HG03175 (cell line): ENCODE measurements around the gene SLC29A2.
A peak's percentile ranks its signal among the peaks of the same experiment; 100 is the strongest.

Source experiments
- ATAC-seq: cut with Tn5 transposase; IDR thresholded peaks from one replicate; pipeline ENCODE4 v1.9.1; 2021; ENCODE audit warnings: mild to moderate bottlenecking, moderate library complexity; ENCODE audit not compliant: unreplicated experiment

The SLC29A2 gene, protein sequence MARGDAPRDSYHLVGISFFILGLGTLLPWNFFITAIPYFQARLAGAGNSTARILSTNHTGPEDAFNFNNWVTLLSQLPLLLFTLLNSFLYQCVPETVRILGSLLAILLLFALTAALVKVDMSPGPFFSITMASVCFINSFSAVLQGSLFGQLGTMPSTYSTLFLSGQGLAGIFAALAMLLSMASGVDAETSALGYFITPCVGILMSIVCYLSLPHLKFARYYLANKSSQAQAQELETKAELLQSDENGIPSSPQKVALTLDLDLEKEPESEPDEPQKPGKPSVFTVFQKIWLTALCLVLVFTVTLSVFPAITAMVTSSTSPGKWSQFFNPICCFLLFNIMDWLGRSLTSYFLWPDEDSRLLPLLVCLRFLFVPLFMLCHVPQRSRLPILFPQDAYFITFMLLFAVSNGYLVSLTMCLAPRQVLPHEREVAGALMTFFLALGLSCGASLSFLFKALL

DNA sequence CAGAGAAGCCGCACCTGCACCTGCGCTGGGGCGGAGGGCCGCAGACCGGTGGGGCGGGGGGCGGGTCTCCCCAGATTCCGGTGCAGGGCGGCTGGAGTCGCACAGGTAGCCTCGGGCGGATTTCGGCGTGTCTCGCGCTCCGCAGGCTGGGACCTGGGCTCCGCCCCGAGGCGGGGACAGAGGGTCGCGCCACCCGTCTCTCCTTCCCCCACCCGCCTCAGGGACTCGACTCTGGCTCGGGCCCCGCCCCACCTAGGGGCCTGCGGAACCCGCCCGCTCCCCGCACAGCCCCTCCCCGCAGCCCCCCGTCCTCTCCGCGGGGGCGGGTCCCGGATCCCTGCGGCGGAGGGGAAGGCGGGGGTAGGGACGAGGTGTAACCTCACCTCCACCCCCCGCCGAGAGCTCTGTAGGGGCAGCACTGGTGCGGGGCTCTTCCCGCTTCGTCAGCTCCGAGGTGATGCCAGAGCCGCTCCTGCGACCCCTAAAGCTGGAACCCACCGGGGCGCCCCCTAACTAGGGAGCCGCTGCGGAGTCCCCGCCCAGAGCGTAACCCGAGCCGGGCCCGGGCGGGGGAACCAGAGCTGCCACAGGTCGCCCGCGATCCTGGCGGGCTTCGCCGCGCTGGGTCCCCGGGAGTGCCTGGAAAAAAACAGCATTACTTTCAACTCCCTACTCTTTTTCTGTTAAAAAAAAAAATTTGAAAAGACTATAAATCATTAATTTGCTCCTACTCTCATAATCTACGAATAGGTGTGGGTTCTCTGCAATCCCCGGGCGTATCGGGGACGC is at the start of gene SLC29A2:
SLC29A2 (minus strand) TSS at position 134 of the 789 bp plus-strand sequence. CDS start 169 bp downstream, outside the sequence.
- peak; percentile 65 for ATAC-seq

DNA sequence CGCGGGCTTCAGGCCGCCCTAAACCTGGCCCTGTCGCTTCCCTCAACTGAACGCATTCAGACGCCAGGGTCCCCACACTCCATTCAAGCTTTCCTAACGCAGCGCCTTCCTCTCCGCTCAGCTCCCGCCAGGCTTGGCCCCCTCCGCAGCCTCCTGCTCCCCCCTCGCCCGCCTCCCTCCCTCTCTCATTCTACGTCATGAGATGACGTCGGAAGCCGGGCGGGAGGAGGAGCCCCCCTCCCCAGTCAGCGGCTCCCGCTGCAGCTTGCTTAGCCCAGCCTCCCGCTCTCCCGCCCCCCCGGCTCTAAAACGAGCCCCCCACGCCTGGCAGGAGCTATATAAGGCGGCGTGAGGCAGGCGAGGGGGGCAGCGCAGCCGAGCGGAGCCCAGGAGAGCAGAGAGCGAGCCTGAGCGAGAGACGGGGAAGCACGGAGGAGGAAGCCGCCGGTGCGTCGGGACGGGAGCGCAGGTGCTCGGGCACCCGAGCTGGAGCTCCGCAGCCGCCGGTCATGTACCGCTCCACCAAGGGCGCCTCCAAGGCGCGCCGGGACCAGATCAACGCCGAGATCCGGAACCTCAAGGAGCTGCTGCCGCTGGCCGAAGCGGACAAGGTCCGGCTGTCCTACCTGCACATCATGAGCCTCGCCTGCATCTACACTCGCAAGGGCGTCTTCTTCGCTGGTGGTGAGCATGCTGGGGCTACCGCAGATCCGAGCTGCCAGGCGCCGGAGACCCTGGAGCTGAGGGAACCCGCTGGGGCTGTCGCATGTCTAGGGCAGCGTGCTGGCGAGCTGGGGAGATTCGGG is 49.3 kb upstream of the SLC29A2 start, which contains the start of gene NPAS4:
NPAS4 (plus strand) TSS at position 365 of the 806 bp plus-strand sequence; CDS start at position 510, 145 bp downstream.
- no peak for ATAC-seq

GRCh38 chr11:66419825-66420224 is 48.3 kb upstream of the SLC29A2 start:
- no peak for ATAC-seq

GRCh38 chr11:66418986-66419308 is 47.4 kb upstream of the SLC29A2 start:
- no peak for ATAC-seq

DNA sequence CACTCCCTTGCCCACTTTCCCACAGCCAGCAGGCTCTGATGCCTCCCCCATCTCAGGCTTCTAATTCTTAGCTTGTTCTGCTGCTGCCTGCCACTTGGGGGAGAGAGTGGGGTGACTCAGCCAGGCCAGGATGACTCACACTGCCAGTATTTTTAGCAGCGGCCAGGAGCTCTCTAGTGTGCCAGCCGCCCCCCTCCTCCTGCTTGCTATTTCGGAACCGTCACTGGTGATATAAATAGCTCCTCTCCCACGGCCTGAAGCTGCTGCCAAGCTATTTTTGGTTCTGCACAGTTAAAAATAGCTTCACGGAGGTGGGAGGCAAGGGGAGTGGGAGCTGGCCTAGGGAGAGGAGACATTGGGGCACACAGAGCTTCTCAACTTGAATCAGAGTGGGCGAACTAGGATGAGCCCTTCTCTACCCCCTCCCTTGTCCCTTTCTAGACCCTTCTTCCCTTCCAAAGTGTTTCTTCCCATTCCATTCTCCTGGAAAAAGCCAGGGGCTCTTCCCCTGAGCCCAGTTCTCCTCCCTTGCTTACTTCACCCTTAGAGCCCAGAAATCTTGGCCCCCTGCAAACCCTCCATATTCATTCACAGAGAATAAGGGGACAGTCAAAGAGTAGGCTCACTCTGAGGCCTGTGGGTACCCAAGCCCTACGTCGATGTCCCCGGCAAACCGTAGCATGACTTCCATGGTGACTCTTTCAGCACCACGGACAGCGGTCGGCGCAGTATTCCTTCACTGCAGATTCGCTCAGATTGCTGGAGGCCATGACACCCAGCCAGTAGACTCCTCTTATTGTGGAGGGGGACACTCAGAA is 46.8 kb upstream of the SLC29A2 start:
- ATAC-seq = no peak

DNA sequence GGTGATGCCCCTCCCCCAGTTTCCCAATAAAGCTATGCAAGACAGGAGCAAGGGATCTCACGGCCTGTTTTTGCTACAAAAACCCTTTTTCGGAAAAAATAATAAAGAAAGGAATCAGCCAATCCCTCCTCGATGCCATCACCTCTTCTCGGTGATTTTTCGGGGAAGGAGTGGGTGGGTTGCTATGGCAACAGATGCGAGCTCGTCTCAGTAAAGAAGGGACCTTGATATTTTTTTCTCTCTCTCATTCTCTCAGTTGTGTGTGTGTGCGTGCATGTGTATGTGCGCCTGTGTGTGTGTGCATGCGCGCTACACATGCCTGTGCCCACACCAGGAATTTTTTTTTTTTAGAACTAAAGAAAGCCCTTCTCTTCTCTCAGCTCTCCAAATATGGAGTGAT is 45.4 kb upstream of the SLC29A2 start:
- no peak for ATAC-seq

DNA sequence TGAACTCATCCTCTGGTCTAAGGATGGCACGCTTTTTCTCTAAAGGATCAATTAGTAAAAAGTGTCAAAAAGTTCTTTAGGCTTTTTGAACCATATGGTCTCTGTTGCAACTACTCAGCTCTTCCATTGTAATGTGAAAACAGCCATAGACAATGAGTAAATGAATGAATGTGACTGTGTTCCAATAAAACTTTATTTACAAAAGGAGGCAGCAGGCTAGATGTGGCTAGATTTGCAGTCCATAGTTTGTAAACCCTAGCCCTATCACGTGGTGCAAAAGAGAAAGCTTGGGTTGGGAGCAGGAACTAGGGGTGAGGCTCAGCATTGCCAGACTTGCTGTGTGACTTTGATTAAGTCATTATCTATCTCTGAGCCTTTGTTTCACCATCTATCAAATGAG is 43.9 kb upstream of the SLC29A2 start:
- ATAC-seq = no peak

DNA sequence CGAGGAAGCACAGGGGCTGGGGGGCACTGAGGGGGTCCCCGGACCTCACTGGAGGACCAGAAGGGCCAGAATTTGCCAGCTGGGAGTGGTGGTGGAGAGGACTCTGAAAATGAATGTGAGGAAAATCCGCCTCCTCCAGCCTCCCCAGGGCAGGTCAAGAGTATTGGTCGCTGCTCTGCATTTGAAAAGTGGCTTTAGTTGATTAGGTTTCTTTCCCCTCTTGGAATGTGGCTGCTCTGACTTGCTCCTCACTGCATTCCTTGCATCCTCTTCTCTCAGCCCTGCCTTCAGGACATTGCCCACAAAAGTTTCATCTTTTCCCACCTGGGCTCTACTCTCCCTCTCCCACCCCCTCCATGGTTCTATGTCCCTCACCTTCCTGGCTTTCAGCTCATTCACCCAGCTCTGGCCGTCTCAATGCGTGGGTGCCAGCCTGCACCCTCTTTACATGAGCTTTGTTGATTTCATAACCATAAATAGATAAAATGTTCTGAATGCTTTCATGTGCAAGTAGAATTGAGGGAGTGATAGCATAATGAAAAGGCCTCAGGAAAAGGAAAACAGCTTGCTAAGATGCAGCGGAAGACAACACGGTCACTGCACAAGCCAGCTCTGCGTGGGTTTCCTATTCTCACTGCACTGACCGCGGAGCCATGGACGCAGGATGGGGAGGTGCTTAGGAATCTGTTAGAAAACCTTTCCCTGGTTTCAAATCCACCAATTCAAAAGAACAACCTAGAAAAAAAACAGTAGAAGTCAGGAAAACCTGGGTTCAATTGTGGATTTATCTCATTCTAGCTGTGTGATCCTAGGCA is 42.8 kb upstream of the SLC29A2 start:
- ATAC-seq = no peak

DNA sequence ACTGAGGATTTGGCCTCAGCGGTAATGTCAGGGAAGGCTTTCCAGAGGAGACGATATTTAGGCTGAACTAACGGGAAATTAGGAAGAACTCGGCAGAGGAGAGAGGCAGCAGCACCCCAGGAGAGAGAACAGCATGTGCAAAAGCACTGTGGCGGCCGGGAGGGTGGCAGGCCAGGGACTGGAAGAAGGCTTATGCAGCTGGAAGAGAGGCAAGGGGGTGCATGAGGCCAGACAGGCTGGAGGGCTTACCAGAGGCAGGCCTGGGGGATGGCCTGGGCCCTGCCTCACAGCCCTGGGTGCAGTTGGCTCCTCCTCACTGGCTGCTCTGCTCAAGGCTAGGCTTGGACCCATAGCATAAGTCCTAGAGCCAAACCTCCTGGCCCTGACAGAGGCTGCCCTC is 41.6 kb upstream of the SLC29A2 start:
- no peak for ATAC-seq

GRCh38 chr11:66412110-66412509 is 40.5 kb upstream of the SLC29A2 start:
- ATAC-seq = no peak

- ATAC-seq = no peak
Observed at GRCh38 chr11:66411323-66411722, 39.8 kb upstream of the SLC29A2 start.

- no peak for ATAC-seq
Observed at GRCh38 chr11:66410191-66410590, 38.6 kb upstream of the SLC29A2 start.

DNA sequence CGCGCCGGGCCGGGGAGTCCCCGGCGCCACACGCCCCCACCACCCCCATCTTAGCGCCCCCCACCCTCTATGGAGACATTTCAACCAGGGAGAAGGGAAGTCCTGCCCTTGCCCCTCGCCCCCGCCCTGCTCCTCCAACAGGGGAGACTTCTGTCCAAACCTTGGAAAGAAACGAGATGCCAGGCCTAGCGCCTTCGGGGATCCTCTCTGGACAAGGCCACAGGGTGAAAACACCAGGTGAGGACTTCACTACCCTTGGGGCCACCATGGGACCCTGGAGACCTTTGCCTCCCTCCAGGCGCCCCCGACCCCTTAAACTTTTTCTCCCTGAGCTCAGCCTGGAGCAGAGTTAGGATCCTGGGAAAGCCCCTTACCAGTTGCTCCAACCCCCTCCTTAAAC is 37.7 kb upstream of the SLC29A2 start:
- ATAC-seq = no peak

DNA sequence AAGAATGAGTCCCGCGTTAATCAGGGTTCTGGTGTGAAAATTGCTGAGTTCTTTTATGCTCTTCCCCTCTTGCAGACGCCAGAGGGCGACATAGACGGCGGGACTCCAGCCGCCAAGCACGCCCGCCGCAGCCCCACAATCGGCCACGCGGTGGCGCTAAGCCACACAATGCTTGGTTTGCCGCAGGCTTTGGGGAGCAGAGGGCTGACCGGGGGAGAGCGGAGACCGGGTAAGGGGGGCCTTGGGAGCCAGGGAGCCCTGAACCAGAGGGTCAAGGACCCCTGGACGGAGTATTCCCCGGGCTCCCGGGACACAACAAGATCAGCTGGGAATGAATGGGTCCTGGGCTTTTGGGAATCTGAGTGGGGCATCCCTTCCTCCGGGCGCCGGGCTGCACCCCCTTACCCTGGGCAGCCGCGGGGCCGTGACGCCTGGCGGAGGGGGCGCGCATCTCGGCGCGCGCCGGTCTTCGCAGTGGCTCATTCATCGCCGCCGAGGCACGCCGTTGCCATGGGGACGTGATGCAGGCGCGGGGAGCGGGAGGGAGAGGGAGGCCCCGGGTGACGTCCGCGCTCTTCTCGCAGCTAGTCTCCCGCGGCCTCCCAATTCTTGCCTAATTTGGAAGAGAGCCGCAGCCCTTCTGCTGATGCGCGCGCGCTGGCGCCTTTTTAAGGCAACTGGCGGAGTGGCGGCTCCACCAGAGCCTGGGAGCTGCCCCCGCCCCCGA is 37.1 kb upstream of the SLC29A2 start:
- ATAC-seq = peak; percentile 70

GRCh38 chr11:66407651-66408050 is 36.1 kb upstream of the SLC29A2 start:
- no peak for ATAC-seq

DNA sequence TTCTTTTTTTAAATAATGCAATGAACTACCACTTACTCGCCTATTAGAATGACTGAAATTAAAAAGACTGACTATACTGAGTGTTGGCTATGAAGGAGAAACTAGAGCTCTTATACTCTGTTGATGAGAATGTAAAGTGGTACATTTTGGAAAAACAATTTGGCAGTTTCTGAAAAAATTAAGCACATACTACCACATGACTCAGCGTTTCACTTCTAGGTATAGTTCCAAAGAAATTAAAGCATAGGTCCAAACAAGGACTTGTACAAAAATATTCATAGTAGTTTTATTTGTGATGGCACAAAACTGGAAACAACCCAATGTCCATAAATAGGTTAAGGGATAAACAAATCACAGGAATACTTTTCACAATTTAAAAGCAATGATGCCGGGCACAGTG is 22.4 kb upstream of the SLC29A2 start:
- ATAC-seq = no peak

GRCh38 chr11:66391322-66391721 is 19.8 kb upstream of the SLC29A2 start:
- ATAC-seq = no peak

- no peak for ATAC-seq
Observed at GRCh38 chr11:66388780-66389386, 17.3 kb upstream of the SLC29A2 start.
